ENCODE data around the gene LCE5A.

DNA sequence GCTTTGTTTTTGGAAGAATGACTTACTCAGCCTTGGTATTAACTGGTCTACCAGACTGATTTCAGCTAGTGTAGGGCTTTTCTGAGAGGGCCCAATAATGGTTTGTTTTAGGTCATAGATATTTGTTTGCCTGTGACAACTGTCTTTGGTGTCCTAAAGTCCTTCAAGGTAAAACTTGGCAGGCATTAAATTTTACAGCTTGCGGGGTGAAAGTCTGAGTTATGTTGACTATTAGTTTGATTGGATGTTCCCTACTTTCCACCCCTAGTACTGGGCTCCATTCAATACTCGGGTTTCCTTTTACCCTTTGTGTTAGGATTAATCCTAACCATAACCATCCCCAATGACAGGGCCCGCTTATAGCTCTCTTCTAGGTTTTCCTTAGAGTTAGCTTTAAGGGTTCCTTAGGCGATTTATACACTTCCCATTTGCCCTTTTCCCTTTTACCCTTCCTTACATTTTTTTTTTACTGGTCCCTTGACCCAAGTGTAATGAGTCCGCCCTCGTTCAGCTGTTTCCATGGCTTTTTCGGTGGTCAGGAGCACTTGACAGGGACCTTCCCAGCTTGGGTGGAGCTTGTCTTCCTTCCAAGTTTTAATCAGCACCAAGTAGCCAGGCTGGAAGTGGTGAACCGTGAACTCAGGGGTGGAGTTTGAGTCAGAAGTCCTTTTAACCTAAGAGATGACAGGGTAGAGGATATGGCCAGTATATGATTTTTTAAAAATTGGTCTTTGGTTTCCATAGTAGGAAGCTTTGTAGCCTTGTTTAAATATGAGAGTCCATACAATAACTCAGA is 28.5 kb upstream of the LCE5A start:
- no peak for TF ChIP-seq POLR2AphosphoS5 (IDR thresholded peaks at IDR 0.05; ENCODE audit: low read depth, low read length)
- no peak for TF ChIP-seq POLR2A (IDR thresholded peaks at IDR 0.05; ENCODE audit: borderline replicate concordance, extremely low read depth, insufficient read depth, insufficient read length)
